Kidney (tissue), 14 donors: ENCODE measurements around the gene DNAAF5. TPM values are rescaled to one million over a fixed set of nuclear protein-coding genes. Genes with fewer than 3 reads are reported as not detected.

Experiments used
- DNase-seq, 5 donors: peaks; one replicate each; pipeline ENCODE4 v3.0.0-alpha.2; 2013 to 2020
- FAIRE-seq: peaks from 2 replicates; lab custom pipeline; 2012; peaks lifted over from hg19 to GRCh38; lab: Jason Lieb, UNC
- H3K27ac ChIP-seq, 2 donors: one replicate each; pipeline ENCODE4 v1.7.0; 2013; ENCODE audit warnings: low read depth in 2 of 2, low read length in 2 of 2, inconsistent platforms in 1 of 2
- H3K27me3 ChIP-seq: one replicate; pipeline ENCODE4 v1.7.1; 2013; ENCODE audit warnings: low read length, inconsistent platforms; ENCODE audit not compliant: control insufficient read depth, insufficient read depth
- H3K36me3 ChIP-seq, 3 donors: one replicate each; pipeline versions ENCODE4 v1.7.0 to v1.7.1; 2013; ENCODE audit warnings: low read length in 3 of 3, control low read depth in 1 of 3, inconsistent platforms in 1 of 3; ENCODE audit not compliant: insufficient read depth in 3 of 3, control insufficient read depth in 2 of 3
- H3K4me1 ChIP-seq, 3 donors: one replicate each; pipeline versions ENCODE4 v1.7.0 to v1.7.1; 2013; ENCODE audit warnings: low read length in 3 of 3, inconsistent platforms in 1 of 3, low read depth in 1 of 3; ENCODE audit not compliant: control insufficient read depth in 2 of 3, insufficient read depth in 2 of 3
- H3K4me3 ChIP-seq, 3 donors: one replicate each; pipeline versions ENCODE4 v1.7.0 to v1.8.1; 2013; ENCODE audit warnings: low read length in 3 of 3, control low read depth in 1 of 3, inconsistent platforms in 1 of 3
- H3K9ac ChIP-seq, 3 donors: one replicate each; pipeline versions ENCODE4 v1.7.0 to v1.7.1; 2013; ENCODE audit warnings: low read length in 3 of 3, control low read depth in 1 of 3, inconsistent platforms in 1 of 3
- H3K9me3 ChIP-seq, 3 donors: one replicate each; pipeline versions ENCODE4 v1.7.0 to v1.7.1; 2013; ENCODE audit warnings: low read length in 3 of 3, control low read depth in 1 of 3, inconsistent platforms in 1 of 3; ENCODE audit not compliant: control insufficient read depth in 2 of 3, insufficient read depth in 1 of 3
- CTCF ChIP-seq: IDR thresholded peaks from 3 replicates; pipeline ENCODE4 v1.5.1; 2012; ENCODE audit warnings: mild to moderate bottlenecking, moderate library complexity, borderline replicate concordance; ENCODE audit not compliant: insufficient read depth; ENCODE audit errors: extremely low read depth
- intact Hi-C: fragments of 100-400 bp; cut with DNase I; formaldehyde crosslinking; loops from one replicate; pipeline ENCODE4 v1.11.1; 2022
- polyA plus RNA-seq: library from polyadenylated mRNA; stranded (reverse); fragments of 350-450 nt; fragmentation: Illumina TruSeq; extraction: RNeasy Lipid Tissue Mini Kit (QIAGEN cat#74804); gene quantifications from one replicate; pipeline ENCODE4 v1.2.3, GENCODE V29; 2014; ENCODE audit warnings: low read depth, low replicate concordance; ENCODE audit not compliant: insufficient read depth
- total RNA-seq: library from RNA; stranded (reverse); fragmentation: NEBNext Ultra II Directional; extraction: Animal tissue kit (Norgen Biotek cat#: 25700); gene quantifications from one replicate; pipeline ENCODE4 v1.2.1, GENCODE V29; 2021
- donor health status: control.
- donor health status: control.
- donor health status: control.
- donor health status: control.
- donor health status: control.
- donor health status: DM: yes; HTN: yes; CAD: no.
- donor health status: Normal renal cell carcinoma (clear cell type).

DNAAF5 gene
- total and polyA plus RNA-seq, 2 donors from 2014 or later, result 11.6 to 29.7 TPM

- H3K27me3 ChIP-seq, result no peaks in the 10 kb centered on the region
- intact Hi-C loops, result no loop called here
- H3K4me1 ChIP-seq, result no peaks in the 10 kb centered on the region
- FAIRE-seq (no peak), DNase-seq (peak in 1 of 5 donors; percentile 22)
- no peak overlapping the region for H3K27ac ChIP-seq
- no peak overlapping the region for H3K9ac ChIP-seq
- H3K9me3 ChIP-seq, result no peaks in the 10 kb centered on the region
- peaks cover 0 to 28% (median 10%) of the 10 kb centered on the region in 3 donors for H3K36me3 ChIP-seq
- H3K4me3 ChIP-seq, result no peak overlapping the region
- no peak for TF ChIP-seq CTCF
These were observed 33.5 kb downstream of the DNAAF5 start for GRCh38 chr7:760006-760405.

- peak in 1 of 5 donors; percentile 53 for DNase-seq
- Histone ChIP-seq H3K4me3 (no peak overlapping the region), H3K27me3 (no peaks in the 10 kb centered on the region), H3K9me3 (no peaks in the 10 kb centered on the region), H3K9ac (no peak overlapping the region), H3K27ac (no peak overlapping the region), H3K4me1 (no peaks in the 10 kb centered on the region), H3K36me3 (peaks cover 3 to 20% (median 12%) of the 10 kb centered on the region in 3 donors)
- FAIRE-seq, result no peak
- intact Hi-C loops, result no loop called here
- no peak for TF ChIP-seq CTCF
These were observed 34.6 kb downstream of the DNAAF5 start for GRCh38 chr7:761101-761500.

GRCh38 chr7:761631-762030 lies 35.1 kb downstream of the DNAAF5 start:
- no peak for FAIRE-seq

More at GRCh38 chr7:761631-762030, 35.1 kb downstream of the DNAAF5 start:
- intact Hi-C loops, result no loop called here
- no peak for TF ChIP-seq CTCF
- peak in 1 of 5 donors; percentile 57 for DNase-seq
- Histone ChIP-seq H3K27me3 (no peaks in the 10 kb centered on the region), H3K4me1 (no peaks in the 10 kb centered on the region), H3K4me3 (no peak overlapping the region), H3K9me3 (no peaks in the 10 kb centered on the region), H3K9ac (no peak overlapping the region), H3K36me3 (peaks cover 3 to 18% (median 14%) of the 10 kb centered on the region in 3 donors), H3K27ac (no peak overlapping the region)
